H1 (cell line): ENCODE measurements around the gene TAPT1. TPM values are rescaled to one million over a fixed set of nuclear protein-coding genes. Genes with fewer than 3 reads are reported as not detected.

ENCODE experiments used
- RAD21 ChIP-seq, 2 experiments: IDR thresholded peaks in 1 of 2; conservative IDR thresholded peaks in 1 of 2; 2 replicates each; pipeline ENCODE4 v1.6.1; 2011; ENCODE audit warnings: low read depth in 2 of 2, low read length in 2 of 2, improper control_type of control experiment in 1 of 2, inconsistent platforms in 1 of 2, mild to moderate bottlenecking in 1 of 2, moderate library complexity in 1 of 2
- SRF ChIP-seq: IDR thresholded peaks from 2 replicates; pipeline ENCODE4 v1.6.1; 2011; ENCODE audit warnings: mild to moderate bottlenecking, low read depth, low read length, moderate library complexity
- polyA plus RNA-seq, 7 experiments: library from polyadenylated mRNA; depleted of rRNA in 3 of 7; stranded (reverse) in 5 of 7; unstranded in 2 of 7; fragments of >200 nt in 5 of 7; fragments of 200-250 nt in 2 of 7; gene quantifications; 1 replicate in 5 of 7; 2 replicates in 1 of 7; 4 replicates in 1 of 7; pipeline versions ENCODE4 v1.2.1 to v1.2.3, GENCODE V29; 2011 to 2013; ENCODE audit warnings: missing spikeins in 2 of 7, mixed read lengths in 2 of 7
- total RNA-seq: library from RNA; stranded (reverse); fragmentation: NEBNext Ultra II Directional; extraction: Animal tissue kit (Norgen Biotek cat#: 25700); gene quantifications from 2 replicates; pipeline ENCODE4 v1.2.1, GENCODE V29; 2021
- TF ChIP-seq, protein P1 (sequence below): fragments of 300-600 bp; sonication (generic); IDR thresholded peaks from 2 replicates; pipeline ENCODE4 v1.7.1; 2012; ENCODE audit warnings: low read length, moderate library complexity, mild to moderate bottlenecking, inconsistent platforms; ENCODE audit not compliant: insufficient replicate concordance
- TF ChIP-seq, protein P2 (sequence below), 3 experiments: IDR thresholded peaks; 1 replicate in 2 of 3; 2 replicates in 1 of 3; pipeline versions ENCODE4 v1.5.1 to v1.6.1; 2011; ENCODE audit warnings: low read length in 3 of 3, mild to moderate bottlenecking in 3 of 3, inconsistent platforms in 2 of 3, low read depth in 1 of 3, moderate library complexity in 1 of 3; ENCODE audit not compliant: insufficient read depth in 1 of 3; ENCODE audit errors: control extremely low read depth in 1 of 3

TAPT1 gene
- total and polyA plus RNA-seq, 2 of the 8 experiments (the other 6 are each of a cell fraction or from before 2014, with no cell fraction given) = 4.2 to 15.3 TPM

DNA sequence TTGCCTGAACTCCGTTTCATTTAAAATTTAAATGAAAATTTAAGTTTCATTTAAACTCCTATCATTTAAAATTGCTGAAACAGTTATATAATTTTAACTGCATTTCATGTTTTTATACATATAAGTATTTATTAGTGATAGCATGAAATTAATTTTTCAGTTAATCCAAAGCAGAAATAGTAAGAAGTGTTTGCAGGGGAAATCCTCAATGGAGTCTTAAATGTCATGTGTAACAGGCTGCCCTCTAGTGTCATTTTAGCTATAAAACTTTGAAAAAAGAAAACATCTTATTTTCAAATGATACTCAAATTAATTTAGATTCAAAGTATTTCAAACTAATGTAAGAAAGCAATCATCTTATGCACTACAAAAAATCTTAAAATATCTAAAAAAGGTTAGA, 27.2 kb downstream of the TAPT1 start (continued):
- TF ChIP-seq, protein P1, sequence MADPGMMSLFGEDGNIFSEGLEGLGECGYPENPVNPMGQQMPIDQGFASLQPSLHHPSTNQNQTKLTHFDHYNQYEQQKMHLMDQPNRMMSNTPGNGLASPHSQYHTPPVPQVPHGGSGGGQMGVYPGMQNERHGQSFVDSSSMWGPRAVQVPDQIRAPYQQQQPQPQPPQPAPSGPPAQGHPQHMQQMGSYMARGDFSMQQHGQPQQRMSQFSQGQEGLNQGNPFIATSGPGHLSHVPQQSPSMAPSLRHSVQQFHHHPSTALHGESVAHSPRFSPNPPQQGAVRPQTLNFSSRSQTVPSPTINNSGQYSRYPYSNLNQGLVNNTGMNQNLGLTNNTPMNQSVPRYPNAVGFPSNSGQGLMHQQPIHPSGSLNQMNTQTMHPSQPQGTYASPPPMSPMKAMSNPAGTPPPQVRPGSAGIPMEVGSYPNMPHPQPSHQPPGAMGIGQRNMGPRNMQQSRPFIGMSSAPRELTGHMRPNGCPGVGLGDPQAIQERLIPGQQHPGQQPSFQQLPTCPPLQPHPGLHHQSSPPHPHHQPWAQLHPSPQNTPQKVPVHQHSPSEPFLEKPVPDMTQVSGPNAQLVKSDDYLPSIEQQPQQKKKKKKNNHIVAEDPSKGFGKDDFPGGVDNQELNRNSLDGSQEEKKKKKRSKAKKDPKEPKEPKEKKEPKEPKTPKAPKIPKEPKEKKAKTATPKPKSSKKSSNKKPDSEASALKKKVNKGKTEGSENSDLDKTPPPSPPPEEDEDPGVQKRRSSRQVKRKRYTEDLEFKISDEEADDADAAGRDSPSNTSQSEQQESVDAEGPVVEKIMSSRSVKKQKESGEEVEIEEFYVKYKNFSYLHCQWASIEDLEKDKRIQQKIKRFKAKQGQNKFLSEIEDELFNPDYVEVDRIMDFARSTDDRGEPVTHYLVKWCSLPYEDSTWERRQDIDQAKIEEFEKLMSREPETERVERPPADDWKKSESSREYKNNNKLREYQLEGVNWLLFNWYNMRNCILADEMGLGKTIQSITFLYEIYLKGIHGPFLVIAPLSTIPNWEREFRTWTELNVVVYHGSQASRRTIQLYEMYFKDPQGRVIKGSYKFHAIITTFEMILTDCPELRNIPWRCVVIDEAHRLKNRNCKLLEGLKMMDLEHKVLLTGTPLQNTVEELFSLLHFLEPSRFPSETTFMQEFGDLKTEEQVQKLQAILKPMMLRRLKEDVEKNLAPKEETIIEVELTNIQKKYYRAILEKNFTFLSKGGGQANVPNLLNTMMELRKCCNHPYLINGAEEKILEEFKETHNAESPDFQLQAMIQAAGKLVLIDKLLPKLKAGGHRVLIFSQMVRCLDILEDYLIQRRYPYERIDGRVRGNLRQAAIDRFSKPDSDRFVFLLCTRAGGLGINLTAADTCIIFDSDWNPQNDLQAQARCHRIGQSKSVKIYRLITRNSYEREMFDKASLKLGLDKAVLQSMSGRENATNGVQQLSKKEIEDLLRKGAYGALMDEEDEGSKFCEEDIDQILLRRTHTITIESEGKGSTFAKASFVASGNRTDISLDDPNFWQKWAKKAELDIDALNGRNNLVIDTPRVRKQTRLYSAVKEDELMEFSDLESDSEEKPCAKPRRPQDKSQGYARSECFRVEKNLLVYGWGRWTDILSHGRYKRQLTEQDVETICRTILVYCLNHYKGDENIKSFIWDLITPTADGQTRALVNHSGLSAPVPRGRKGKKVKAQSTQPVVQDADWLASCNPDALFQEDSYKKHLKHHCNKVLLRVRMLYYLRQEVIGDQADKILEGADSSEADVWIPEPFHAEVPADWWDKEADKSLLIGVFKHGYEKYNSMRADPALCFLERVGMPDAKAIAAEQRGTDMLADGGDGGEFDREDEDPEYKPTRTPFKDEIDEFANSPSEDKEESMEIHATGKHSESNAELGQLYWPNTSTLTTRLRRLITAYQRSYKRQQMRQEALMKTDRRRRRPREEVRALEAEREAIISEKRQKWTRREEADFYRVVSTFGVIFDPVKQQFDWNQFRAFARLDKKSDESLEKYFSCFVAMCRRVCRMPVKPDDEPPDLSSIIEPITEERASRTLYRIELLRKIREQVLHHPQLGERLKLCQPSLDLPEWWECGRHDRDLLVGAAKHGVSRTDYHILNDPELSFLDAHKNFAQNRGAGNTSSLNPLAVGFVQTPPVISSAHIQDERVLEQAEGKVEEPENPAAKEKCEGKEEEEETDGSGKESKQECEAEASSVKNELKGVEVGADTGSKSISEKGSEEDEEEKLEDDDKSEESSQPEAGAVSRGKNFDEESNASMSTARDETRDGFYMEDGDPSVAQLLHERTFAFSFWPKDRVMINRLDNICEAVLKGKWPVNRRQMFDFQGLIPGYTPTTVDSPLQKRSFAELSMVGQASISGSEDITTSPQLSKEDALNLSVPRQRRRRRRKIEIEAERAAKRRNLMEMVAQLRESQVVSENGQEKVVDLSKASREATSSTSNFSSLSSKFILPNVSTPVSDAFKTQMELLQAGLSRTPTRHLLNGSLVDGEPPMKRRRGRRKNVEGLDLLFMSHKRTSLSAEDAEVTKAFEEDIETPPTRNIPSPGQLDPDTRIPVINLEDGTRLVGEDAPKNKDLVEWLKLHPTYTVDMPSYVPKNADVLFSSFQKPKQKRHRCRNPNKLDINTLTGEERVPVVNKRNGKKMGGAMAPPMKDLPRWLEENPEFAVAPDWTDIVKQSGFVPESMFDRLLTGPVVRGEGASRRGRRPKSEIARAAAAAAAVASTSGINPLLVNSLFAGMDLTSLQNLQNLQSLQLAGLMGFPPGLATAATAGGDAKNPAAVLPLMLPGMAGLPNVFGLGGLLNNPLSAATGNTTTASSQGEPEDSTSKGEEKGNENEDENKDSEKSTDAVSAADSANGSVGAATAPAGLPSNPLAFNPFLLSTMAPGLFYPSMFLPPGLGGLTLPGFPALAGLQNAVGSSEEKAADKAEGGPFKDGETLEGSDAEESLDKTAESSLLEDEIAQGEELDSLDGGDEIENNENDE = peak; percentile 54
- TF ChIP-seq, protein P2, sequence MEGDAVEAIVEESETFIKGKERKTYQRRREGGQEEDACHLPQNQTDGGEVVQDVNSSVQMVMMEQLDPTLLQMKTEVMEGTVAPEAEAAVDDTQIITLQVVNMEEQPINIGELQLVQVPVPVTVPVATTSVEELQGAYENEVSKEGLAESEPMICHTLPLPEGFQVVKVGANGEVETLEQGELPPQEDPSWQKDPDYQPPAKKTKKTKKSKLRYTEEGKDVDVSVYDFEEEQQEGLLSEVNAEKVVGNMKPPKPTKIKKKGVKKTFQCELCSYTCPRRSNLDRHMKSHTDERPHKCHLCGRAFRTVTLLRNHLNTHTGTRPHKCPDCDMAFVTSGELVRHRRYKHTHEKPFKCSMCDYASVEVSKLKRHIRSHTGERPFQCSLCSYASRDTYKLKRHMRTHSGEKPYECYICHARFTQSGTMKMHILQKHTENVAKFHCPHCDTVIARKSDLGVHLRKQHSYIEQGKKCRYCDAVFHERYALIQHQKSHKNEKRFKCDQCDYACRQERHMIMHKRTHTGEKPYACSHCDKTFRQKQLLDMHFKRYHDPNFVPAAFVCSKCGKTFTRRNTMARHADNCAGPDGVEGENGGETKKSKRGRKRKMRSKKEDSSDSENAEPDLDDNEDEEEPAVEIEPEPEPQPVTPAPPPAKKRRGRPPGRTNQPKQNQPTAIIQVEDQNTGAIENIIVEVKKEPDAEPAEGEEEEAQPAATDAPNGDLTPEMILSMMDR (IDR thresholded peaks at IDR 0.05; ENCODE audit: control extremely low read depth in 1 of 3, insufficient read depth in 1 of 3, low read depth in 1 of 3, low read length in 3 of 3) = peak in 2 of 3 experiments; percentile 10 to 14; a peak in 2 of 4 replicates
- TF ChIP-seq RAD21 (IDR thresholded peaks at IDR 0.05 in 1 of 2, conservative IDR thresholded peaks at IDR 0.05 in 1 of 2; ENCODE audit: low read depth in 2 of 2, low read length in 2 of 2) = peak; percentile 36 to 45; a peak in 2 of 4 replicates
- no peak for TF ChIP-seq SRF
